Cardiac muscle cell (in vitro differentiated cells and primary cell): Measurements from ENCODE around the gene ZCCHC10. TPM values are rescaled to one million over a fixed set of nuclear protein-coding genes. Genes with fewer than 3 reads are reported as not detected.

Experiments
- DNase-seq, 2 donors: peaks; one replicate each; pipeline versions ENCODE4 v3.0.0 to v3.0.0-alpha.2; 2010 to 2017; ENCODE audit warnings: low read depth in 1 of 2, low spot score in 1 of 2
- H3K27ac ChIP-seq: fragments of 200-600 bp; sonication (generic); 2 replicates; pipeline ENCODE4 v1.5.1; 2016
- H3K27me3 ChIP-seq: fragments of 200-600 bp; sonication (generic); 2 replicates; pipeline ENCODE4 v1.6.0; 2016; ENCODE audit warnings: control low read depth
- H3K36me3 ChIP-seq: fragments of 200-600 bp; sonication (generic); 2 replicates; pipeline ENCODE4 v1.5.1; 2016; ENCODE audit warnings: control low read depth
- H3K4me1 ChIP-seq: fragments of 200-600 bp; sonication (generic); 2 replicates; pipeline ENCODE4 v1.8.1; 2017; ENCODE audit warnings: low read depth, mild to moderate bottlenecking, mixed run types
- H3K4me3 ChIP-seq: fragments of 200-600 bp; sonication (generic); 2 replicates; pipeline ENCODE4 v1.5.1; 2016; ENCODE audit warnings: mild to moderate bottlenecking
- H3K9me3 ChIP-seq: fragments of 200-600 bp; sonication (generic); 2 replicates; pipeline ENCODE4 v1.5.1; 2017; ENCODE audit warnings: low read depth, mild to moderate bottlenecking, control low read depth
- polyA plus RNA-seq: library from polyadenylated mRNA; unstranded; fragments of >200 nt; fragmentation: Nextera tagmentation; extraction: Ambion mirVana; gene quantifications from 2 replicates; pipeline ENCODE4 v1.2.1, GENCODE V29; 2016
- total RNA-seq: library from RNA; depleted of rRNA; stranded (reverse); fragments of >200 nt; gene quantifications from 2 replicates; pipeline ENCODE4 v1.2.3, GENCODE V29; 2016
- TF ChIP-seq, protein P1 (sequence below): IDR thresholded peaks from 2 replicates; pipeline ENCODE4 v1.5.1; 2012; ENCODE audit warnings: low read depth, mild to moderate bottlenecking, low read length

The ZCCHC10 gene
- total and polyA plus RNA-seq, 2 experiments from 2014 or later, result 7.8 to 34.8 TPM

DNA sequence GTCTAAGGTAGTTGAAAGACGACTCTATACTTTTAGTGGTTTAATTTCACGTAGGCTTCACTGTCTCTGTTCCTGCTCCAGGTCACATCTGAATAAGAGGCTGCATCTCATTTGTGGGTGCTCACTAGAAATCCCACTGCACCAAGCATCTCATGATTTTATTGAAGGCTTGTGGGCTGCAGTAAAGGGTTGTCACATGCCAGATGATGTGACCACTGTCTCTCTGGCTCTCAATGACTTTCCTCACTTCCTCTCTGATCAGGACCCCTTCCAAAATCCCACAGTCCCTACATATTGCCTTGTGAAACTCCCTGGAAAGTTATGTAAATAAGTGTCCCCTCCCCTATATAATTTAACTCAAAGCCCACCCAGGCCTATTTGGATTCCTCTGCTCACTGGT is 8.9 kb upstream of the ZCCHC10 start:
- Histone ChIP-seq H3K27ac (no peak overlapping the region), H3K36me3 (no peaks in the 10 kb centered on the region), H3K9me3 (no peaks in the 10 kb centered on the region), H3K4me3 (no peak overlapping the region), H3K27me3 (no peaks in the 10 kb centered on the region), H3K4me1 (peaks cover 5% of the 10 kb centered on the region)
- TF ChIP-seq, protein P1, sequence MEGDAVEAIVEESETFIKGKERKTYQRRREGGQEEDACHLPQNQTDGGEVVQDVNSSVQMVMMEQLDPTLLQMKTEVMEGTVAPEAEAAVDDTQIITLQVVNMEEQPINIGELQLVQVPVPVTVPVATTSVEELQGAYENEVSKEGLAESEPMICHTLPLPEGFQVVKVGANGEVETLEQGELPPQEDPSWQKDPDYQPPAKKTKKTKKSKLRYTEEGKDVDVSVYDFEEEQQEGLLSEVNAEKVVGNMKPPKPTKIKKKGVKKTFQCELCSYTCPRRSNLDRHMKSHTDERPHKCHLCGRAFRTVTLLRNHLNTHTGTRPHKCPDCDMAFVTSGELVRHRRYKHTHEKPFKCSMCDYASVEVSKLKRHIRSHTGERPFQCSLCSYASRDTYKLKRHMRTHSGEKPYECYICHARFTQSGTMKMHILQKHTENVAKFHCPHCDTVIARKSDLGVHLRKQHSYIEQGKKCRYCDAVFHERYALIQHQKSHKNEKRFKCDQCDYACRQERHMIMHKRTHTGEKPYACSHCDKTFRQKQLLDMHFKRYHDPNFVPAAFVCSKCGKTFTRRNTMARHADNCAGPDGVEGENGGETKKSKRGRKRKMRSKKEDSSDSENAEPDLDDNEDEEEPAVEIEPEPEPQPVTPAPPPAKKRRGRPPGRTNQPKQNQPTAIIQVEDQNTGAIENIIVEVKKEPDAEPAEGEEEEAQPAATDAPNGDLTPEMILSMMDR, result no peak
- no peak for DNase-seq

DNA sequence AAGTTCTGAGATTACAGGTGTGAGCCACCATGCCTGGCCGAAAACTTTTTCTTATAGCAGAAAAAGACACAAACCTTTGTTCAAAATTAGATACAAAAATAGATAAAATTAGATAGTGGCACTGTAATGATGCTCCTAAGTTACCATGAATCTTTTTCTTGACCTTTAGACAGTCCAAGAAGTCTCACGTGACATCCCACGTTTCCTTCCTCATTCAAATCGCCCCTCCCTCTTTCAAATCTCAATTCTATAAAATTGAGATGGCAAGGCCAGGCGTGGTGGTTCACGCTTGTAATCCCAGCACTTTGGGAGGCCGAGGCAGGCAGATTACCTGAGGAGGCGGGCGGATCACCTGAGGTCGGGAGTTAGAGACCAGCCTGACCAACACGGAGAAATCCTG is 7.7 kb upstream of the ZCCHC10 start:
- no peaks in the 10 kb centered on the region for H3K9me3 ChIP-seq
- peaks cover 5% of the 10 kb centered on the region for H3K4me1 ChIP-seq
- no peak for DNase-seq
- no peaks in the 10 kb centered on the region for H3K36me3 ChIP-seq
- H3K4me3 ChIP-seq, result no peak overlapping the region
- TF ChIP-seq, protein P1, result no peak
- no peaks in the 10 kb centered on the region for H3K27me3 ChIP-seq
- H3K27ac ChIP-seq, result no peak overlapping the region

DNA sequence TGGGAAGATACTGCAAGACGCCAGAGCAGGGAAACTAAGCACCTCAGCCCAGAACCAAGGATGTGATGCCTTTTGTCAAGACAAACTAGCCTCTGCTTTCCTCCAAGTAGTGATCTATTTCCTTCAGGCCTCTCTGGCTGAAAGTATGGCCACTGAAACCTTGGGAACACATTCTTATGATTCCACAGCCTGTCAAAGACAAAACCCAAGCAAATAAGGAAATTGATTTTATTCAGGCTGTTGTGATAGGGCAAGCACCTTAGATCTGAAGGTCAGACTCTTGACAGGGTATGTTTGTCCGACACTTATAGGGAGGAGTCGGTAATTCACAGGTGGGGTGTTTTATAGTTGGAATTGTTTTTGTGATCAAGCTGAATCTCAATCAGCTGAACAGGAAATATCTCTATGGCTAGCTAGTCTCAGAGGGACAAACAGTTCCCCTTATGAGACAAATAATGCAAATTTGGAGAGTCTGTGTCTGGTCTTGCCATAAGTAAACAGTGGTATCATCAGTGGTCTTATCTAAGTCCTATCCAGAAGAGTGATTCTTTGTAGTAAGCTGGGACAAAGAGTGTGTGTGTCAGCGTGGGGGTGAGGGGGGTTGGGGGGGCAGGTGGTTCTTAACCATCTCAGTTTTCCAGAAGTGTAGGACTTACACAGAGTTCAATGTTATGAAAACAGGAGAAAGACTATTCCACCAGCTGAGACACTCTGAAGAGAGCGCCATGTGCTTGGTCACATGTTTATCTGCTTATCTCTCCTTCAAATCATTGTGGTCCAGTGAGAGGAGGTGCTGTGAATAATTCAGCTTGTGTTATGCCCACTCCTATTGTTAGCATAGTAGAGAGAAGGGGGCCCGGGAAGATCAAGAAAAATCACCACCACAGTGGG is 6.7 kb upstream of the ZCCHC10 start:
- no peaks in the 10 kb centered on the region for H3K27me3 ChIP-seq
- no peaks in the 10 kb centered on the region for H3K9me3 ChIP-seq
- peaks cover 5% of the 10 kb centered on the region for H3K4me1 ChIP-seq
- H3K4me3 ChIP-seq, result no peak overlapping the region
- peak overlapping the region; percentile 34 for H3K27ac ChIP-seq
- no peaks in the 10 kb centered on the region for H3K36me3 ChIP-seq
- DNase-seq, result no peak
- TF ChIP-seq, protein P1, result no peak

DNA sequence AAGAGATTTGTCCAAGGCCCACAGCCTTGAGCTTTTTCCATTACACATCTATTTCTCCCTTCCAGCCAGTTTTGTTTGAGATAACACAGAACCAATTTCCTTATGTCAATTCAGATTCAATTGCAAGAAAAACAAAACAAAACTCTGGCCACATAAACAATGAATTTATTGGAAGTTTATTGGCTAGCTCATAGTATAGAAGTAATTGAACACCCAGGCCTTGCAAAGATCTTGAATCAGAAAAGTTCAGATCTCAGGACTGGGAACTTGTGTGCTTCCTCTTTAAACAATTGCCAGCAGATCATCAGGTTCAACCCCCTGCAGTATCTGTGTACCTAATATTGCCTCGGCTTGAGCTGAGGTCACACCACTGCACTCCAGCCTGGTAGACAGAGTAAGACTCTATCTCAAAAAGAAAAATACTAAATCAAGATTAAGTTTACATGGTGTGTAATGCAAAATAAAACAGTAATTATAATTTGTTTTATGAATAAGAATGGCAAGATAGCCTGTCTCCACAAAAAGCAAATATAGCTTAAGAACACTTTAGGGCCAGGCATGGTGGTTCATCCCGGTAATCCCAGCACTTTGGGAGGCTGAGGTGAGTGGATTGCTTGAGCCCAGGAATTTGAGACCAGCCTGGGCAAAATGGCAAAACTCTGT is 4.1 kb upstream of the ZCCHC10 start:
- TF ChIP-seq, protein P1, result no peak
- DNase-seq, result no peak
- H3K36me3 ChIP-seq, result no peaks in the 10 kb centered on the region
- no peak overlapping the region for H3K27ac ChIP-seq
- H3K27me3 ChIP-seq, result no peaks in the 10 kb centered on the region
- H3K4me1 ChIP-seq, result peaks cover 5% of the 10 kb centered on the region
- no peak overlapping the region for H3K4me3 ChIP-seq
- H3K9me3 ChIP-seq, result no peaks in the 10 kb centered on the region

DNA sequence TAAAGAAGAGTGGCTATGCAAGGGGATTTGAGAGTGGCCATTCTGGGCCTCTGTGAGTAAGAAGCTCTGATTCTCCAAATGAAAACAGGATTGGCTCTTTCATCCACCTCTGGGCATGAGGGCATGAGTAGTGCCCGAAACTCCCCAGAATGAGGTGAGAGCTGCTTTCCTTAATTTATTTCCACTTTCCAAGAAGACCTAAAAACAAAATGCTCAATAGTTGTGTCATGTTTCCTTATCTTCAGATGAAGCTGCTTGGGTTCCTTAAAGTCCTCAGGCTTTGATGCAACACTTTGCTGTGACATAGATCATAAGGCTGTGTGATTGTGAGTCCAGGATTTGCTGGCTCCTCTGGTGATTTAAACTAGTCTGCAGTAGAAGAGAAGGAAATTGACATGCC is 3.1 kb upstream of the ZCCHC10 start:
- H3K36me3 ChIP-seq, result no peaks in the 10 kb centered on the region
- H3K4me3 ChIP-seq, result no peak overlapping the region
- no peak for DNase-seq
- H3K27me3 ChIP-seq, result no peaks in the 10 kb centered on the region
- H3K4me1 ChIP-seq, result peaks cover 5% of the 10 kb centered on the region
- TF ChIP-seq, protein P1, result no peak
- H3K9me3 ChIP-seq, result no peaks in the 10 kb centered on the region
- H3K27ac ChIP-seq, result no peak overlapping the region
